HG03103 (cell line): ENCODE results near the gene GNE.
"Not testable (repeated sequence)": the region's sequence is repeated elsewhere in the genome, so short reads cannot be mapped to it uniquely, and the experiment has no call there.

ENCODE experiments used
- ATAC-seq: cut with Tn5 transposase; IDR thresholded peaks from one replicate; pipeline ENCODE4 v1.9.1; 2021; ENCODE audit warnings: low read depth; ENCODE audit not compliant: unreplicated experiment

Gene GNE, protein sequence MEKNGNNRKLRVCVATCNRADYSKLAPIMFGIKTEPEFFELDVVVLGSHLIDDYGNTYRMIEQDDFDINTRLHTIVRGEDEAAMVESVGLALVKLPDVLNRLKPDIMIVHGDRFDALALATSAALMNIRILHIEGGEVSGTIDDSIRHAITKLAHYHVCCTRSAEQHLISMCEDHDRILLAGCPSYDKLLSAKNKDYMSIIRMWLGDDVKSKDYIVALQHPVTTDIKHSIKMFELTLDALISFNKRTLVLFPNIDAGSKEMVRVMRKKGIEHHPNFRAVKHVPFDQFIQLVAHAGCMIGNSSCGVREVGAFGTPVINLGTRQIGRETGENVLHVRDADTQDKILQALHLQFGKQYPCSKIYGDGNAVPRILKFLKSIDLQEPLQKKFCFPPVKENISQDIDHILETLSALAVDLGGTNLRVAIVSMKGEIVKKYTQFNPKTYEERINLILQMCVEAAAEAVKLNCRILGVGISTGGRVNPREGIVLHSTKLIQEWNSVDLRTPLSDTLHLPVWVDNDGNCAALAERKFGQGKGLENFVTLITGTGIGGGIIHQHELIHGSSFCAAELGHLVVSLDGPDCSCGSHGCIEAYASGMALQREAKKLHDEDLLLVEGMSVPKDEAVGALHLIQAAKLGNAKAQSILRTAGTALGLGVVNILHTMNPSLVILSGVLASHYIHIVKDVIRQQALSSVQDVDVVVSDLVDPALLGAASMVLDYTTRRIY

DNA sequence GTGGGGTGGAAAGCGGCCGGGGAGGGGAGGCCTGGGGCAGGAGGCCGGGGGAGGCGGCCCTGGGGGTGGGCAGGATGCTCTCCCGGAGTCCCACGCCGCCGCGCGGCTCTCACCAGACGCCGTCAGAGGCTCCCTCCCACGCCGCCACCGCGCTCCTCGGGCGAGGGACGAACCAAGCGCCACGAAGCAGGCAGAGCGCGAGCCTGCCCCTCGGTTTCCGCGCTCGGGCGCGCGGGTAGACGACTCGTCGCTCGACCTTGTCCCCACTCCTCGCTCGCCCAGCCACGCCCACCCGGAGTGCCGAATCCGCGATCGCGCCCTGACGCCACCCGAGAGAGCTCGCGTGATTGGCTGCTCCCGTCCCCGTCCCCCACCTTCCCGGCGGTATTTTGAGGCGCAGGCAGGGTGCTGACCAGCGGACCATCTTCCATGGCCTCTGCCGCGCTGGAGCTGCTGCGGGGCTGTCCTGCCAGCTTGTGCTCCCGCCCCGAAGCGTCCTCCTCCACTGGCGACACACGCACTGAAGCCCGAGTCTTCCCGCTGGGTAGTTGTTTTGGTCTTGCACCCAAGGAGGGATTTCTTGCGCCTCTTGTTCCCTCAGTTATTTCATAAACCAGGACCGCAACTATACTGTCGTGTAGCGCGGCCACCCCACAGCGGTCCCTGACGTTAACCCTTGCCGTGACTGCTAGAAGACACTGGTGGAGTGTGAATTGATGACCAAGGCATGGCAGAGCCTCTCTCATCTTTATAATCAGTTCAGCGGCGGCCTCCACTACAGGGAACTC is at the start of gene GNE:
Gene GNE (minus strand): TSS at position 241 of the 788 bp plus-strand sequence. CDS start 9,093 bp downstream, outside the sequence.
- ATAC-seq = peak; percentile 77

DNA sequence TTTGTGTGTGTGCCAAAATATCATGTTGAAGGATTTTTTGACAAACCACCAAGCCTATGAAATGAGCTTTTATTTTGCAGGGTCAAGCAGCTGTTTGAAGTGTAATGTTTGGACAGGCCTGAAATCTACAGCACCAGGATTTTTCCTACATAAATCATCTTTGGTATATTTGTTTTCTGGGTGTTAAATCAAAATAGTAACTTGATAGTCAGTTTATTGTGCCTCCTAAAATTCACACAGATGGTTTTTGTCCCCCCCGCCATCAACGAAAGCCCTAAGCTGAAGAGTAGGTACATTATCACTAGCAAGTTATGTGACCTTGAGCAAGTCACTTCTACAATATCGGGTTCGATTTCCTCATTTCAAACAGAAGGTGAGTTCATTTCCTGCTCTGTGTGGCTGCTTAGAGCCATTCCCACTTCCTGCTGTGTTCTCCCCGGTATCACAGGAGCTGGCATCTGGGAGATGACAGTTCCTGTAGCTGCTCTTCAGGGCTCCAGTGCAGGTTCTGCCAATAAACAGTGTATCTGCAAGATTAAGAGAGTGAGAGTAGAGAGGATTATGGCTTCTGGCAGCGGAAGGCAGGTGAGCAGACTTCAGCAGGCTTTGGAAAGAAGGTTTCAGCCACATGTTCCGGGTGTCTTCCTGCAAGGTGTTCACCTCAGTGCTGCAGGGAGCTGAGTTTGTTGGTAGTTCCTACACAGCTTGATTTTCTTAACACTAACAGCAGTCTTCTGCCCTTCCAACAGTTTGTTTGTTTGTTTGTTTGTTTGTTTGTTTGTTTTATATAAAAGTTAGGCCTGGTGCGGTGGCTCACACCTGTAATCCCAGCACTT is 48.4 kb upstream of the GNE start:
- ATAC-seq = no peak

DNA sequence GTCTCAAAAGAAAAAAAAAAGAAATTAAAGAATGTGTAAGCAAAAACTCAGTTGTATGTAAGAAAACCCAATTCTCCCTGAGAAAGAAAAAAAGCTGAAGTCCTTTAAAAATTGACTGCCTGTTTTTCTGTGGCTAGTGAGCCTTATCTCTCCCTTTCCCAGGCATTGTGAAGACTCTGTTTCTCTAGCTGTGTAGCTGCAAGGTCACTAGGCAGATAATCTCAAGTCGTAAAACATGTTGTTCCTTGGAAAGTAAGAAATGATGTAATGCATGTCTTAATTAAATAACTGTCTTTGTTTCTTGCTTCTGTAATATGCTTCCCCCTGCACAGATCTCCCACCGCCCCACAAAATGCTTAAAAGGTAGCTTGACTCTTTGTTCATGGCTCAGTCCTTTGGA is 46.1 kb upstream of the GNE start:
- ATAC-seq = not testable (repeated sequence)

DNA sequence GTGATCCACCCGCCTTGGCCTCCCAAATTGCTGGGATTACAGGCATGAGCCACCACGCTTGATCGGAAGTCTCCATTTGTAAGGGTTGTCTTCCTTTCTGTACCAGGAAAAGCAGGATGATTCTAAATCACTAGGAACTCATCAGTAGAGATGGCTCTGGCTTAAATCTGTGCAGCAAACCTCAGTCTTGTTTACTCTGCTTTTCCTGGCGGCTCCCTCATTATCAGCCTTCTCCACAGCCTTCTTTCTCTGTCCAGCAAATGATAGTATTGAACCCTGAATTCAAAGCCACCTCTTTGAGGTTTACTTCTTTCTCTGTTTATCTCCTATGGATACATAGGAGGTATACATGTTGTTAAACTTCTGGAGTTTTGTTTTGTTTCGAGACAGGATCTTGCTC is 43.0 kb upstream of the GNE start:
- no peak for ATAC-seq

DNA sequence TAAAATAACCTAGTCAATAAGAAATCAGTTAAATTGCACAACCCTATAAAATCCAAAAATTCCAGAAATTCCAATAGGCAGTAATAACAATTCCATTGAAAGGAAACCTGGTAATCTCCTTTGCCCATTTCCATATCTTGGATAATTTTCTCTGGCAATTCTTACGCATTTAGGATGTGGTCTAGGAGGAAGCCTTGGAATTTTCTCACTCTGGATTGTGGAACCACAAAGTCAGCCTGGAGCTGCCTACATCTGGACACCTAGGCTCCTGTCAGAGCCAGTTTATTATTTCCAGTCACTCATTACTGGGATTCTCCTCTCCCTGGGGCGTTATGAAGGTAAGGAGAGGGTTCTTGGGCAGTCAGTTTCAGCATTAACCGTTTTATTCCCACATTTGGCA is 40.3 kb upstream of the GNE start:
- ATAC-seq = no peak

DNA sequence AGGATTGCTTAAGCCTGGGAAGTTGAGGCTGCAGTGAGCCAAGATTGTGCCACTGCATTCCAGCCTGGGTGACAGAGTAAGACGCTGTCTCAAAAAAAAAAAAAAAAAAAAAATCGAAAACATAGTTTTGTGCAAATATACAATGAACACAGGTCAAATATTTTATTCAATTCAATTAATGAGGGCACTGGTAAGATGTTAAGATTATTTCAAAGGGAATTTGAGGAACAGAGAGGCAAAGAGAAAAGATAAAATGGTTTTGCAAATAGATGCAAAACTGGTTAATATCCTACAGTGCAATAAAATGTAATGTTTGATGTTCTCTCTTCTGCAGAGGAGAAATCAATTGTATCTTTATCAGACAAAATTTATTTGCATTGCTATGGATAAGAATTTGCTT is 39.5 kb upstream of the GNE start:
- ATAC-seq = no peak

DNA sequence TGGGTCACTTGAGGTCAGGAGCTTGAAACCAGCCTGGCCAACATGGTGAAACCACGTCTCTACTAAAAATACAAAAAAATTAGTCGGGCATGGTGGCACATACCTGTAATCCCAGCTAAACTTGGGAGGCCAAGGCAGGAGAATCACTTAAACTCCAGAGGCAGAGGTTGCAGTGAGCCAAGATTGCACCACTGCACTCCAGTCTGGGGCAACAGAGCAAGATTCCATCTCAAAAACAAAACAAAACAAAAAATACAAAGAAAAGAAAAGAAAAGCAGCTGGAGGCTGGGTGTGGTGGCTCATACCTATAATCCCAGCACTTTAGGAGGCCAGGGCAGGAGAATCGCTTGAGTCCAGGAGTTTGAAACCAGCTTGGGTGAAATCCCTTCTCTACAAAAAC is 36.7 kb upstream of the GNE start:
- ATAC-seq = not testable (repeated sequence)

DNA sequence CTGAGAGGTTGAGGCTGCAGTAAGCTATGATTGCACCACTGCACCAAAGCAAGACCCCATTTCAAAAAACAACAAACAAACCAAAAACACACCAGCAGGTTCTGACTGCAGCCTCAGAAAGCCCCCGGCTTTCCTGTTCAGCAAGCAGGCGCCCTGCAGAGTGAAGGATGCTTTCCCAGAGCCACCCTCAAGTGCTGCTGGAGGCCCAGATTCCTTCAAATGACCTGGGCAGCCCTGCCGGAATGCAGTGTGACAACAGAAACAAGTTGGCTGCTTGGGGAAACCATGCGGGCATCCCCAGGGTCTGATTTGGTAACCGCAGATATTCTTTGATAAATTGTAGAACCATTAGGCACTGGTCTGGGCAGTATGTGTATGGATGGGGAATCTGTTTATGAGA is 35.7 kb upstream of the GNE start:
- ATAC-seq = no peak

DNA sequence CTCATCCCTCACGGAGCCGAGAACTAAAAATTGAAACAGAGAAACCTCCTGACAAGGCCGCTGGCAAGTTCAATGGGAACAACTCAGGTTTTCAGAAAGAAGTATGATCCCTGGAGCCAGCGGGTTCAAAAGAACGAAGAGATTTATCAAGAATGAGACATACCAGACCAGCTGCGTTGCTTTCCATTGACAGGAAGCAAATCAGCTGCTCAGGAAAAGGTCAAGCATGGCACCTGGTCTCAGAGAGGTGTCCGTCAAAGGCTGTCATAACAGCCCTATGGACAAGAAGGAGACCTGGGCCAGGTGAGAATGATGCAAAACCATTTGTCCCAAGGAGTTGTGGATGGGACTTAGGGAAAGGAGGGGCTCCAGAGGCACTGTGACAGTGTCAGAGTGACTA is 34.9 kb upstream of the GNE start:
- ATAC-seq = no peak

DNA sequence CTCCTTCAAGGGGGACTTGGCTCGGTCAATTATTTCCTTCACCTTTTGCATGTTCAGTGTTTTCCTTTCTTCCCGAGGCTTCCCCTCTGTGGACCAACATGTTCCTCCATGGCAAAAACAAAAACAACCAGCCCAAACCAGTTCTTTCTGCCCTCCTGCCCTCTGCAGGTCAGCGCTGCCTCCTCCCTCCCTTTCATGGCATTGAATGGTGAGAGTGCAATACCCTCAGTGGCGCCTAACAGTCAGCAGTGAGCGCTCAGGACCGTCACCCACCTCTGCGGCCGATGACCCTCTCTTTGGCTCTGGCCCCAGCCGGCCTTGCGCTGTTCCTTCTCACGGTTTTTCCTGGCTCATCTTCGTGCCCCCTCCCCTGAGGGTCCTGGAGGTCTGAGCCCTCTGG is 34.4 kb upstream of the GNE start:
- ATAC-seq = no peak

DNA sequence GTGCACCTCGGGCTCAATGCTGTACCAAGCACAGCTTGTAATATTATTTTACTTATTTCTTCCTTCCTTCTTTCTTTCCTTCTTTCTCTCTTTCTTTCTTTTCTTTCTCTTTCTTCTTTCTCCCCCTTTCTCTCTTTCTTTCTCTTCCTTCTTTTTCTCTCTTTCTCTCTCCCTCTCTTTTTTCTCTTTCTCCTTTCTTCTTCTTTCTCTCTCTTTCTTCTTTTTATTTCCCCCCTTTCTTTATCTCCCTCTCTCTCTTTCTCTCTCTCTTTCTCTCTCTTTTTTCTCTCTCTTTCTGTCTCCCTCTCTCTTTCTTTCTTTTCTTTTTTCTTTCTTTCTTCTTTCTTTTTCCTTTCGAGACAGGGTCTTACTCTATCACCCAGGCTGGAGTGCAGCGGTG is 32.7 kb upstream of the GNE start:
- no peak for ATAC-seq

DNA sequence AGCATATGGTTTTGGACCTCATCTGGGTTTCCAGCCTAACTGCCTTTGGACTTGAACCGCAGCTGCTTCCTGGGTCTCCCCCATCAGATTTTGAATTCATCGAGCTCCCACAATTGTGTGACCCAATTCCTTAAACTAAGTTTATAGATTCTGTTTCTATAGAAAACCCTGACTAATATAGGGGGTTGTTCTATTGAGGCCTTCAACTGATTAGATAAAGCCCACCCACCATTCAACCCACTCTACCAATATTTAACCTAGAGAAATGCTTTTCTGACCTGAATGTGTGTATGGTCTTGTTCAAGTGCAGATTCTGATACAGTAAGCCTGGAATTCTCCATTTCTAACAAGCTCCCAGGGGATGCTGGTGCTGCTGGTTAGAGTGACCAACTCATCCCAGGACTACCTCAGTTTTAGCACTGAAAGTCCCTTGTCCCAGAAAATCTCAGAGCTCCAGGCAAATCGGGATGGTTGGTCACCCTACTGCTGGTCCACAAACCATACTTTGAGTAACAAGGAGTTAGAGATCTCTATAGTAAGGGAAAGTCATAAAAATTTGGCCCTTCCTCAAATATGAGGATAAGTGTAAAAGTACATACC is 31.7 kb upstream of the GNE start:
- ATAC-seq = no peak

DNA sequence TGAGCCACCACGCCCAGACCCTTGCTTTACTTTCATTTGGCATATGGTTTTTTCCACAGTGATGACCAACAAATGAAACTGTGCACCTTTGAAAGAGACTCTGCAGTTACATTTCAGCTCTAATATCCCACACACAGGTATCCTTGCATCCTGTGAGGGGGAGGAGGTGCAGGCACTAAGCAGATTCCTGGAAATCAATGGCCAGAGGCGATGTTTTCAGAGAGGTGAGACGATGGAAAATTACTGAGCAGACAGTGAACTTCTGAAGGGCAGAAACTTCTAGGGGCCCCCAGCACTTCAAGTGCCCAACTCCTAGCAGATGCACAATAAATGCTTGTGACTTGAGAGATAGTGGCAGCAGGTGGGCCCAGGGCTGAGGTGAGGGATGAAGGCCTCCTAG is 29.8 kb upstream of the GNE start:
- no peak for ATAC-seq

DNA sequence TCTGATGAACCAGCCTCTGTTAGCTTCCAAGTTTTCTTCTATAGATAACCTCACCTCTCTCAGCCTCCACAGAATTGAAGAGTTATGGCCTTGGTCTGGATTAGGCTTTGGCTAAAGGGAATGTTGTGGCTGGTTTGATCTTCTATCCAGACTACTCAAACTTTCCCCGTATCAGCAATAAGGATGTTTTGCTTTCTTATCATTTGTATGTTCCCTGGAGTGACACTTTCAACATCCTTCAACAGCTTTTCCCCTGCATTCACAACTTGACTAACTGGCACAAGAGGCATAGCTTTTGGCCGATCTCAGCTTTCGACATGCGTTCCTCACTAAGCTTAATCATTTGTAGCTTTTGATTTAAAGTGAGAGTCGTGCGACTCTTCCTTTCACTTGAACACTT is 28.1 kb upstream of the GNE start:
- ATAC-seq = no peak

DNA sequence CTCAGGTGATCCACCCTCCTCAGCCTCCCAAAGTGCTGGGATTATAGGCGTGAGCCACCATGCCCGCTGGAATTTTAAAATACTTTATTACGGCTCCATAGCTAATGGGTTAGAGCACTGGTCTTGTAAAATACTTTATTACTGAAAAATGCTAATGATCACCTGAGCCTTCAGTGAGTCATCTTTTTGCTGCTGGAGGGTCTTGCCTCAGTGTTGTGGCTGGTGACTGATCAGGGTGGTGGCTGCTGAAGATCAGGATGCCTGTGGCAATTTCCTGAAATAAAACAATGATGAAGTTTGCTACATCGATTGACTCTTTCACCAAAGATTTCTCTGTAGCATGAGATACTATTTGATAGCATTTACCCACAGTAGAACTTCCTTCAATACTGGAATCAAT is 26.0 kb upstream of the GNE start:
- ATAC-seq = no peak

DNA sequence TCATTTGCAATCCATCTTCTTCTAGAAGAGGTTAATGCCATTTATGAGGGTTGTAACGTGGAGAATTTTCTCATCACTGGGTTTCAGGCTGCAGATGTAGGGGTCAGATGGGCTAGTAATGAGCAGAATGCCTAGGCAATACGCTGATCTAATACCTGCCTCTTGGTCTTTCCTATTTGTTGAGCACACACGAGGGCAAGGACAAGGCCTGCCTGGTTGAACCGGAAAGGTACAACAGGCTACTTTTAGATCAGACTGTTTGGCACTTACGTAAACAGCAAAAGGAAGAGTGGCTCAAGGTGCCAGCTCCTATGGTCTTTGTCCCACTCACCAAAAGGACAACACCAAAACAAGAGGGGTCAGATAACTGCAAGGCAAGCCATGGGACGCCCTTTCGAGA is 24.0 kb upstream of the GNE start:
- ATAC-seq = no peak

DNA sequence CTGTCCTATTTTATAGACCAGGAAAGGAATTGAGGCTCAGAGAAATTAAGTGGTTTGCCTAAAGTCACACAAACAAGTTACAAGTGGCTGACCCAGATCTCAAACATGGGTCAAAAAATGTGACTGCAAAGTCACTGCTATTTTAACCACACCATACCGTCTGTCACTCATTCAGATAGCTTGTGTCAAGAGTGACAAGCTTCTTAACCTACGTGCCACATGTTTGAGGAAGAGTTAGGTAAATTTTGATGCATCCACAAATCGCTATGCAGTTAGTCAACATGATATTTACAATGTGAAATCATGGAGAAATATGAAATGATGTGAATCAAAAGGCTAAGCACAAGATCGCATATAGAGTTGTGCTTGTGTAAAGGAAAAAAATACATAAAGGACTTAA is 22.7 kb upstream of the GNE start:
- no peak for ATAC-seq

DNA sequence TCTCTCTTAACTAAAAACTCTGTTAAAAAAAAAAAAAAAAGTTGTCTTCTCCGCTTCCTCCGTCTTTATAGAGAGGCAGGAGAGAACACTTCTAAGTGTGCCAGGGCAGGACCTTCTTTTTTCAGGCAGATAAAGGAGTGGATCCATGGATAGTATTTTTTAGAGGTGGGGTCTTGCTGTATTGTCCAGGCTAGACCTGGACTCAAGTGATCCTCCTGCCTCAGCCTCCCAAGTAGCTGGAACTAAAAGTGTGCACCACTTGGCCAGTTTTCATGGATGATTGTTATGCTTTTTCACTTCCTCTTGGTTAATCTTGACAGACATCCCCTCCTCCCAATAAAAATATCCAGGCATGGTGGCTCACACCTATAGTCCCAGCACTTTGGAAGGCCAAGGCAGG is 20.0 kb upstream of the GNE start:
- no peak for ATAC-seq

DNA sequence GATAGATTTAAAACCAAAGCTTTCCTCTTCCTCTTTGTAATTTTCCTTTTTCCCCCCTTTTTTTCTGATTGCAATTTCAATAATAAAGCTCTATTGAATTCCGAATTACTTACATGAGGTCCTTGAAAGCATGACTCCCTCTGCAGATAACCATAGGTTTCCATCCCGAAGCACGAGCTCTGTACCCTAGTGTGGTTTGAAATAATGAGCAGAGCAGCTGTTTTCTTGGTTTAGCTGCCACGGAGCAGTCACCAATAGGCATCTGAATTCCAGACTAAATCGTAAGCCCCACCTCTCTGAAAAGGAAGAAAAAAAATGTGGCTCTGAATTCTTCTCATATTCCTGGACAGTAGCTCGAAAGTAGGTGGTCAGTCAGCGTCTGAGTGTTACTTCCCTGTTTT is 18.5 kb upstream of the GNE start:
- ATAC-seq = no peak

DNA sequence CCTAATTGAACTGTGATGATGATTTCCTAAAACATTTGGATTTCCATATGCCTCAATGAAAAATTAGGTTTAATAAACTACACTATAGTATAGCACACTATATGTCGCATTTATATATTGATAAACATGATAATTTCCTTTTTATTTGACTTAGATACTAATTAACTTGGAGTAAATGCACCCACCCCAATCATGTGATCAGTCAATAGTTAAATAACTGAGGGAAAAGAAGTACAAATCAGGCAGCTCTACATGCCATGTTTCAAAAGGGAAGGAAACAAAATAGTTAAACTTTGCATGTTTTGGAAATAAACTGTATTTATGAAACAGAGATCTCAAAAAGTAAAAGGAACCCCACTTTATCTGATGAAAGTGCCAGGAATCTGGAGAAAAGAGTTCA is 18.0 kb upstream of the GNE start:
- ATAC-seq = no peak
